Thyroid gland (tissue), 4 donors: ENCODE measurements around the gene DNAH11.

Experiments used
- CTCF ChIP-seq, 6 experiments: fragments of 200-600 bp in 3 of 6; fragments of 450-650 bp in 3 of 6; sonication (generic) in 3 of 6; IDR thresholded peaks; one replicate each; pipeline ENCODE4 v1.5.1; 2016 to 2019; ENCODE audit warnings: antibody characterized with exemption in 6 of 6, mild to moderate bottlenecking in 2 of 6, inconsistent platforms in 1 of 6, moderate library complexity in 1 of 6
- POLR2A ChIP-seq, 2 donors: fragments of 450-650 bp; IDR thresholded peaks; one replicate each; pipeline ENCODE4 v1.6.1; 2017; ENCODE audit warnings: antibody characterized with exemption in 2 of 2, mild to moderate bottlenecking in 2 of 2, moderate library complexity in 1 of 2

DNA sequence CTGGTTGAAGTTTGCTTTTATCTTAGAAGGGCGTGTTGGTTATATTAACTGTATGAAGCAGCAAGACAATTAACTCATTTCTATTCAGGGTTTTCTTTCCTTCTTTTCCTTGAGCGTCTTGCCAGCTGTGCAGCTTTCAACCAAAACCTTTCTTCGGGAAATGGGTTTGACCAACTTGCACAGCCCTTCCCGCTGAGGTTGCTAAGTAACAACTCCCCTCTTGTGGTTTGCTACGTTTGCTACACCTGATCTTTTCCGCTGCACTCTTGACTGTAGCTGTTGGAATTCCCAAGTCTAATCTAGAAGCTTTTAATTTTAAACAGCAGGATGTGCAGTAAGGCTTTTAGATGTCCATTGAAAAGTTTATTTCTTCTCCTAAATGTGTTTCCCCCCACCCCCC, 286.0 kb downstream of the DNAH11 start:
- TF ChIP-seq CTCF (IDR thresholded peaks at IDR 0.05) (no peak), POLR2A (IDR thresholded peaks at IDR 0.05) (no peak)
